GM23338 (cell line): Measurements from ENCODE around the gene FILIP1L.

Experiments
- CREB1 ChIP-seq: fragments of 250-450 bp; sonication (Bioruptor Pico); IDR thresholded peaks from 2 replicates; pipeline ENCODE4 v1.5.0; 2020; ENCODE audit warnings: low read depth, mild to moderate bottlenecking, moderate library complexity
- CTCF ChIP-seq, 2 experiments: fragments of 200-600 bp in 1 of 2; sonication (generic) in 1 of 2; conservative IDR thresholded peaks; 2 replicates each; pipeline versions ENCODE4 v1.5.1 to v1.6.1; 2016 to 2017; ENCODE audit warnings: antibody characterized with exemption in 2 of 2, low read depth in 2 of 2, mild to moderate bottlenecking in 2 of 2, moderate library complexity in 1 of 2
- EZH2 ChIP-seq: fragments of 200-600 bp; sonication (generic); IDR thresholded peaks from one replicate; pipeline ENCODE4 v1.8.0; 2017; ENCODE audit warnings: antibody characterized with exemption, mild to moderate bottlenecking, low read depth; ENCODE audit not compliant: unreplicated experiment
- EZH2phosphoT487 ChIP-seq: fragments of 200-600 bp; sonication (generic); IDR thresholded peaks from one replicate; pipeline ENCODE4 v1.8.1; 2018; ENCODE audit warnings: antibody characterized with exemption; ENCODE audit not compliant: unreplicated experiment
- JUNB ChIP-seq: IDR thresholded peaks from one replicate; pipeline ENCODE4 v1.6.1; 2016; ENCODE audit warnings: antibody characterized with exemption; ENCODE audit not compliant: unreplicated experiment
- POLR2AphosphoS5 ChIP-seq: IDR thresholded peaks from 2 replicates; pipeline ENCODE4 v1.6.1; 2016; ENCODE audit warnings: antibody characterized with exemption, low read depth
- TF ChIP-seq, protein P1 (sequence below): IDR thresholded peaks from one replicate; pipeline ENCODE4 v1.6.1; 2018; ENCODE audit warnings: antibody characterized with exemption; ENCODE audit not compliant: unreplicated experiment
- TF ChIP-seq, protein P2 (sequence below): IDR thresholded peaks from 2 replicates; pipeline ENCODE4 v1.6.1; 2016; ENCODE audit warnings: antibody characterized with exemption
- TF ChIP-seq, protein P3 (sequence below): fragments of 250-450 bp; sonication (Bioruptor Pico); IDR thresholded peaks from 2 replicates; pipeline ENCODE4 v1.5.0; 2020; ENCODE audit warnings: mild to moderate bottlenecking, moderate library complexity

GRCh38 chr3:100059472-100059871 is 54.8 kb downstream of the FILIP1L start:
- TF ChIP-seq CTCF (conservative IDR thresholded peaks at IDR 0.05; ENCODE audit: low read depth in 2 of 2) (no peak), EZH2 (no peak), EZH2phosphoT487 (no peak), POLR2AphosphoS5 (no peak), JUNB (no peak), CREB1 (CRISPR knock-in tag) (no peak)
- TF ChIP-seq, protein P1, sequence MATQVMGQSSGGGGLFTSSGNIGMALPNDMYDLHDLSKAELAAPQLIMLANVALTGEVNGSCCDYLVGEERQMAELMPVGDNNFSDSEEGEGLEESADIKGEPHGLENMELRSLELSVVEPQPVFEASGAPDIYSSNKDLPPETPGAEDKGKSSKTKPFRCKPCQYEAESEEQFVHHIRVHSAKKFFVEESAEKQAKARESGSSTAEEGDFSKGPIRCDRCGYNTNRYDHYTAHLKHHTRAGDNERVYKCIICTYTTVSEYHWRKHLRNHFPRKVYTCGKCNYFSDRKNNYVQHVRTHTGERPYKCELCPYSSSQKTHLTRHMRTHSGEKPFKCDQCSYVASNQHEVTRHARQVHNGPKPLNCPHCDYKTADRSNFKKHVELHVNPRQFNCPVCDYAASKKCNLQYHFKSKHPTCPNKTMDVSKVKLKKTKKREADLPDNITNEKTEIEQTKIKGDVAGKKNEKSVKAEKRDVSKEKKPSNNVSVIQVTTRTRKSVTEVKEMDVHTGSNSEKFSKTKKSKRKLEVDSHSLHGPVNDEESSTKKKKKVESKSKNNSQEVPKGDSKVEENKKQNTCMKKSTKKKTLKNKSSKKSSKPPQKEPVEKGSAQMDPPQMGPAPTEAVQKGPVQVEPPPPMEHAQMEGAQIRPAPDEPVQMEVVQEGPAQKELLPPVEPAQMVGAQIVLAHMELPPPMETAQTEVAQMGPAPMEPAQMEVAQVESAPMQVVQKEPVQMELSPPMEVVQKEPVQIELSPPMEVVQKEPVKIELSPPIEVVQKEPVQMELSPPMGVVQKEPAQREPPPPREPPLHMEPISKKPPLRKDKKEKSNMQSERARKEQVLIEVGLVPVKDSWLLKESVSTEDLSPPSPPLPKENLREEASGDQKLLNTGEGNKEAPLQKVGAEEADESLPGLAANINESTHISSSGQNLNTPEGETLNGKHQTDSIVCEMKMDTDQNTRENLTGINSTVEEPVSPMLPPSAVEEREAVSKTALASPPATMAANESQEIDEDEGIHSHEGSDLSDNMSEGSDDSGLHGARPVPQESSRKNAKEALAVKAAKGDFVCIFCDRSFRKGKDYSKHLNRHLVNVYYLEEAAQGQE = no peak
- TF ChIP-seq, protein P2, sequence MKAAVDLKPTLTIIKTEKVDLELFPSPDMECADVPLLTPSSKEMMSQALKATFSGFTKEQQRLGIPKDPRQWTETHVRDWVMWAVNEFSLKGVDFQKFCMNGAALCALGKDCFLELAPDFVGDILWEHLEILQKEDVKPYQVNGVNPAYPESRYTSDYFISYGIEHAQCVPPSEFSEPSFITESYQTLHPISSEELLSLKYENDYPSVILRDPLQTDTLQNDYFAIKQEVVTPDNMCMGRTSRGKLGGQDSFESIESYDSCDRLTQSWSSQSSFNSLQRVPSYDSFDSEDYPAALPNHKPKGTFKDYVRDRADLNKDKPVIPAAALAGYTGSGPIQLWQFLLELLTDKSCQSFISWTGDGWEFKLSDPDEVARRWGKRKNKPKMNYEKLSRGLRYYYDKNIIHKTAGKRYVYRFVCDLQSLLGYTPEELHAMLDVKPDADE = no peak
- TF ChIP-seq, protein P3, sequence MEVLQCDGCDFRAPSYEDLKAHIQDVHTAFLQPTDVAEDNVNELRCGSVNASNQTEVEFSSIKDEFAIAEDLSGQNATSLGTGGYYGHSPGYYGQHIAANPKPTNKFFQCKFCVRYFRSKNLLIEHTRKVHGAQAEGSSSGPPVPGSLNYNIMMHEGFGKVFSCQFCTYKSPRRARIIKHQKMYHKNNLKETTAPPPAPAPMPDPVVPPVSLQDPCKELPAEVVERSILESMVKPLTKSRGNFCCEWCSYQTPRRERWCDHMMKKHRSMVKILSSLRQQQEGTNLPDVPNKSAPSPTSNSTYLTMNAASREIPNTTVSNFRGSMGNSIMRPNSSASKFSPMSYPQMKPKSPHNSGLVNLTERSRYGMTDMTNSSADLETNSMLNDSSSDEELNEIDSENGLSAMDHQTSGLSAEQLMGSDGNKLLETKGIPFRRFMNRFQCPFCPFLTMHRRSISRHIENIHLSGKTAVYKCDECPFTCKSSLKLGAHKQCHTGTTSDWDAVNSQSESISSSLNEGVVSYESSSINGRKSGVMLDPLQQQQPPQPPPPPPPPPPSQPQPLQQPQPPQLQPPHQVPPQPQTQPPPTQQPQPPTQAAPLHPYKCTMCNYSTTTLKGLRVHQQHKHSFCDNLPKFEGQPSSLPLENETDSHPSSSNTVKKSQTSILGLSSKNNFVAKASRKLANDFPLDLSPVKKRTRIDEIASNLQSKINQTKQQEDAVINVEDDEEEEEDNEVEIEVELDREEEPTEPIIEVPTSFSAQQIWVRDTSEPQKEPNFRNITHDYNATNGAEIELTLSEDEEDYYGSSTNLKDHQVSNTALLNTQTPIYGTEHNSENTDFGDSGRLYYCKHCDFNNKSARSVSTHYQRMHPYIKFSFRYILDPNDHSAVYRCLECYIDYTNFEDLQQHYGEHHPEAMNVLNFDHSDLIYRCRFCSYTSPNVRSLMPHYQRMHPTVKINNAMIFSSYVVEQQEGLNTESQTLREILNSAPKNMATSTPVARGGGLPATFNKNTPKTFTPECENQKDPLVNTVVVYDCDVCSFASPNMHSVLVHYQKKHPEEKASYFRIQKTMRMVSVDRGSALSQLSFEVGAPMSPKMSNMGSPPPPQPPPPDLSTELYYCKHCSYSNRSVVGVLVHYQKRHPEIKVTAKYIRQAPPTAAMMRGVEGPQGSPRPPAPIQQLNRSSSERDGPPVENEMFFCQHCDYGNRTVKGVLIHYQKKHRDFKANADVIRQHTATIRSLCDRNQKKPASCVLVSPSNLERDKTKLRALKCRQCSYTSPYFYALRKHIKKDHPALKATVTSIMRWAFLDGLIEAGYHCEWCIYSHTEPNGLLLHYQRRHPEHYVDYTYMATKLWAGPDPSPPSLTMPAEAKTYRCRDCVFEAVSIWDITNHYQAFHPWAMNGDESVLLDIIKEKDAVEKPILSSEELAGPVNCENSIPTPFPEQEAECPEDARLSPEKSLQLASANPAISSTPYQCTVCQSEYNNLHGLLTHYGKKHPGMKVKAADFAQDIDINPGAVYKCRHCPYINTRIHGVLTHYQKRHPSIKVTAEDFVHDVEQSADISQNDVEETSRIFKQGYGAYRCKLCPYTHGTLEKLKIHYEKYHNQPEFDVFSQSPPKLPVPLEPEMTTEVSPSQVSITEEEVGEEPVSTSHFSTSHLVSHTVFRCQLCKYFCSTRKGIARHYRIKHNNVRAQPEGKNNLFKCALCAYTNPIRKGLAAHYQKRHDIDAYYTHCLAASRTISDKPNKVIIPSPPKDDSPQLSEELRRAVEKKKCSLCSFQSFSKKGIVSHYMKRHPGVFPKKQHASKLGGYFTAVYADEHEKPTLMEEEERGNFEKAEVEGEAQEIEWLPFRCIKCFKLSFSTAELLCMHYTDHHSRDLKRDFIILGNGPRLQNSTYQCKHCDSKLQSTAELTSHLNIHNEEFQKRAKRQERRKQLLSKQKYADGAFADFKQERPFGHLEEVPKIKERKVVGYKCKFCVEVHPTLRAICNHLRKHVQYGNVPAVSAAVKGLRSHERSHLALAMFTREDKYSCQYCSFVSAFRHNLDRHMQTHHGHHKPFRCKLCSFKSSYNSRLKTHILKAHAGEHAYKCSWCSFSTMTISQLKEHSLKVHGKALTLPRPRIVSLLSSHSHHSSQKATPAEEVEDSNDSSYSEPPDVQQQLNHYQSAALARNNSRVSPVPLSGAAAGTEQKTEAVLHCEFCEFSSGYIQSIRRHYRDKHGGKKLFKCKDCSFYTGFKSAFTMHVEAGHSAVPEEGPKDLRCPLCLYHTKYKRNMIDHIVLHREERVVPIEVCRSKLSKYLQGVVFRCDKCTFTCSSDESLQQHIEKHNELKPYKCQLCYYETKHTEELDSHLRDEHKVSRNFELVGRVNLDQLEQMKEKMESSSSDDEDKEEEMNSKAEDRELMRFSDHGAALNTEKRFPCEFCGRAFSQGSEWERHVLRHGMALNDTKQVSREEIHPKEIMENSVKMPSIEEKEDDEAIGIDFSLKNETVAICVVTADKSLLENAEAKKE (CRISPR knock-in tag) = no peak
